PC-9 (cell line): ENCODE results near the gene MS4A3. TPM values are rescaled to one million over a fixed set of nuclear protein-coding genes. Genes with fewer than 3 reads are reported as not detected.

Experiments used
- BruUV-seq: library from RNA; stranded (reverse); fragments of 400-500 nt; replicated peaks from 2 replicates; lab custom pipeline; 2021; lab: Mats Ljungman, UMichigan
- CTCF ChIA-PET: fragments of 300-600 bp; sonication (Branson Sonifier 250); formaldehyde crosslinking; loops from one replicate; lab custom pipeline; 2022; ENCODE audit warnings: antibody characterized with exemption; lab: Charles Lee
- POLR2A ChIA-PET: fragments of 300-600 bp; sonication (Branson Sonifier 250); formaldehyde crosslinking; loops from one replicate; lab custom pipeline; 2022; ENCODE audit warnings: antibody characterized with exemption; ENCODE audit not compliant: unreplicated experiment; lab: Charles Lee
- DNase-seq, 2 experiments: peaks; one replicate each; pipeline versions ENCODE4 v3.0.0 to v3.0.0-alpha.2; 2015 to 2022; ENCODE audit warnings: mixed read lengths in 1 of 2
- H2AFZ ChIP-seq: fragments of 200-600 bp; sonication (generic); 2 replicates; pipeline ENCODE4 v1.8.1; 2017; ENCODE audit warnings: antibody characterized with exemption
- H3F3A ChIP-seq: fragments of 200-600 bp; sonication (generic); 2 replicates; pipeline ENCODE4 v1.8.1; 2017; ENCODE audit warnings: antibody characterized with exemption, mild to moderate bottlenecking, low read depth; ENCODE audit not compliant: insufficient read depth
- H3K27ac ChIP-seq: fragments of 200-600 bp; sonication (generic); 2 replicates; pipeline ENCODE4 v1.6.1; 2016; ENCODE audit warnings: mixed run types
- H3K27me3 ChIP-seq: fragments of 200-600 bp; sonication (generic); 2 replicates; pipeline ENCODE4 v1.6.1; 2016; ENCODE audit warnings: low read depth, mixed run types; ENCODE audit not compliant: insufficient read depth
- H3K36me3 ChIP-seq: fragments of 200-600 bp; sonication (generic); 2 replicates; pipeline ENCODE4 v1.6.1; 2016; ENCODE audit warnings: low read depth, mixed run types
- H3K4me1 ChIP-seq: fragments of 200-600 bp; sonication (generic); replicated peaks from 2 replicates; pipeline ENCODE4 v1.6.1; 2016; ENCODE audit warnings: mixed run types; ENCODE audit not compliant: insufficient read depth
- H3K4me2 ChIP-seq: fragments of 200-600 bp; sonication (generic); 2 replicates; pipeline ENCODE4 v1.6.1; 2017; ENCODE audit warnings: mixed run types
- H3K4me3 ChIP-seq: fragments of 200-600 bp; sonication (generic); 2 replicates; pipeline ENCODE4 v1.6.1; 2016; ENCODE audit warnings: mixed run types
- H3K79me2 ChIP-seq: fragments of 200-600 bp; sonication (generic); 2 replicates; pipeline ENCODE4 v1.6.1; 2017; ENCODE audit warnings: low read depth, mixed run types
- H3K9me2 ChIP-seq: fragments of 200-600 bp; sonication (generic); 2 replicates; pipeline ENCODE4 v1.8.1; 2017; ENCODE audit warnings: mild to moderate bottlenecking; ENCODE audit not compliant: insufficient read depth
- H3K9me3 ChIP-seq: fragments of 200-600 bp; sonication (generic); 2 replicates; pipeline ENCODE4 v1.8.1; 2016; ENCODE audit warnings: low read depth; ENCODE audit not compliant: insufficient read depth
- H4K20me1 ChIP-seq: fragments of 200-600 bp; sonication (generic); 2 replicates; pipeline ENCODE4 v1.8.1; 2017; ENCODE audit not compliant: insufficient read depth
- EZH2 ChIP-seq: fragments of 200-600 bp; sonication (generic); IDR thresholded peaks from 2 replicates; pipeline ENCODE4 v1.8.0; 2017; ENCODE audit warnings: antibody characterized with exemption, low read depth
- intact Hi-C: fragments of 100-400 bp; cut with micrococcal nuclease; formaldehyde crosslinking; loops from one replicate; pipeline ENCODE4 v1.10.0; 2022; ENCODE audit not compliant: unreplicated experiment
- total RNA-seq: library from RNA; stranded (reverse); gene quantifications from 2 replicates; pipeline ENCODE4 v1.2.3, GENCODE V29; 2021
- TF ChIP-seq, protein P1 (sequence below): fragments of 200-600 bp; sonication (generic); conservative IDR thresholded peaks from 2 replicates; pipeline ENCODE4 v1.6.1; 2017; ENCODE audit warnings: mixed run types, antibody characterized with exemption, mild to moderate bottlenecking, moderate library complexity

Gene MS4A3
- total RNA-seq, 1 experiment from 2014 or later = not detected

- H3K79me2 ChIP-seq = no peaks in the 10 kb centered on the region
- POLR2A ChIA-PET = no interaction called here
- TF ChIP-seq, protein P1, sequence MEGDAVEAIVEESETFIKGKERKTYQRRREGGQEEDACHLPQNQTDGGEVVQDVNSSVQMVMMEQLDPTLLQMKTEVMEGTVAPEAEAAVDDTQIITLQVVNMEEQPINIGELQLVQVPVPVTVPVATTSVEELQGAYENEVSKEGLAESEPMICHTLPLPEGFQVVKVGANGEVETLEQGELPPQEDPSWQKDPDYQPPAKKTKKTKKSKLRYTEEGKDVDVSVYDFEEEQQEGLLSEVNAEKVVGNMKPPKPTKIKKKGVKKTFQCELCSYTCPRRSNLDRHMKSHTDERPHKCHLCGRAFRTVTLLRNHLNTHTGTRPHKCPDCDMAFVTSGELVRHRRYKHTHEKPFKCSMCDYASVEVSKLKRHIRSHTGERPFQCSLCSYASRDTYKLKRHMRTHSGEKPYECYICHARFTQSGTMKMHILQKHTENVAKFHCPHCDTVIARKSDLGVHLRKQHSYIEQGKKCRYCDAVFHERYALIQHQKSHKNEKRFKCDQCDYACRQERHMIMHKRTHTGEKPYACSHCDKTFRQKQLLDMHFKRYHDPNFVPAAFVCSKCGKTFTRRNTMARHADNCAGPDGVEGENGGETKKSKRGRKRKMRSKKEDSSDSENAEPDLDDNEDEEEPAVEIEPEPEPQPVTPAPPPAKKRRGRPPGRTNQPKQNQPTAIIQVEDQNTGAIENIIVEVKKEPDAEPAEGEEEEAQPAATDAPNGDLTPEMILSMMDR = no peak
- TF ChIP-seq EZH2 = no peak
- H4K20me1 ChIP-seq = no peaks in the 10 kb centered on the region
- no peak for DNase-seq
- no peak within 1 kb of the TSS for H3K4me2 ChIP-seq
- no peak within 1 kb of the TSS for H3K27ac ChIP-seq
- H2AFZ ChIP-seq = no peak within 1 kb of the TSS
- BruUV-seq = no TSS peak
- intact Hi-C loops = no loop called here
- H3K4me3 ChIP-seq = no peak within 1 kb of the TSS
- H3K36me3 ChIP-seq = no peaks in the 10 kb centered on the region
- H3K9me2 ChIP-seq = no peaks in the 10 kb centered on the region
- H3F3A ChIP-seq = no peaks in the 10 kb centered on the region
- H3K9me3 ChIP-seq = no peaks in the 10 kb centered on the region
- H3K4me1 ChIP-seq = no peaks in the 10 kb centered on the region
- CTCF ChIA-PET = interaction anchor here (0.6 kb wide), 1 partner anchor 124 kb away, joined by 18 read pairs; no protein-coding TSS in a partner anchor
- peaks cover 39% of the 10 kb centered on the region for H3K27me3 ChIP-seq
Observed at GRCh38 chr11:60088364-60088763, 31.9 kb downstream of the MS4A3 start, which contains the start of gene MS4A2. Gene MS4A2 (plus strand): TSS chr11:60088664. CDS start chr11:60088766, 102 bp downstream.

DNA sequence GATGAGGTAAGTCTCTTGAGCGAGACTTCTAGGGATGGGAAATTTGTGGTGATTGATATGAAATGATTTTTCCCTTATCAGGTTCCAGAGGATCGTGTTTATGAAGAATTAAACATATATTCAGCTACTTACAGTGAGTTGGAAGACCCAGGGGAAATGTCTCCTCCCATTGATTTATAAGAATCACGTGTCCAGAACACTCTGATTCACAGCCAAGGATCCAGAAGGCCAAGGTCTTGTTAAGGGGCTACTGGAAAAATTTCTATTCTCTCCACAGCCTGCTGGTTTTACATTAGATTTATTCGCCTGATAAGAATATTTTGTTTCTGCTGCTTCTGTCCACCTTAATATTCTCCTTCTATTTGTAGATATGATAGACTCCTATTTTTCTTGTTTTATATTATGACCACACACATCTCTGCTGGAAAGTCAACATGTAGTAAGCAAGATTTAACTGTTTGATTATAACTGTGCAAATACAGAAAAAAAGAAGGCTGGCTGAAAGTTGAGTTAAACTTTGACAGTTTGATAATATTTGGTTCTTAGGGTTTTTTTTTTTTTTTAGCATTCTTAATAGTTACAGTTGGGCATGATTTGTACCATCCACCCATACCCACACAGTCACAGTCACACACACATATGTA lies 39.1 kb downstream of the MS4A3 start:
- H3K27ac ChIP-seq = no peak overlapping the region
- 0 out of 2 replicates have a peak, but pooled peaks cover 9% of the 10 kb centered on the region for H3K27me3 ChIP-seq
- DNase-seq = no peak
- no peaks in the 10 kb centered on the region for H3K9me3 ChIP-seq
- H3K4me3 ChIP-seq = no peak overlapping the region
- H2AFZ ChIP-seq = no peak overlapping the region
- POLR2A ChIA-PET = no interaction called here
- no TSS peak for BruUV-seq
- H3F3A ChIP-seq = no peaks in the 10 kb centered on the region
- no peaks in the 10 kb centered on the region for H4K20me1 ChIP-seq
- no peaks in the 10 kb centered on the region for H3K36me3 ChIP-seq
- no peaks in the 10 kb centered on the region for H3K79me2 ChIP-seq
- no peaks in the 10 kb centered on the region for H3K4me1 ChIP-seq
- intact Hi-C loops = no loop called here
- TF ChIP-seq EZH2 = no peak
- TF ChIP-seq, protein P1 = no peak
- H3K4me2 ChIP-seq = no peak overlapping the region
- CTCF ChIA-PET = no interaction called here
- no peaks in the 10 kb centered on the region for H3K9me2 ChIP-seq

GRCh38 chr11:60097189-60097588 lies 40.7 kb downstream of the MS4A3 start:
- Histone ChIP-seq H4K20me1 (no peaks in the 10 kb centered on the region), H3K27ac (no peak overlapping the region), H3K36me3 (no peaks in the 10 kb centered on the region), H3K4me1 (no peaks in the 10 kb centered on the region), H3K9me3 (no peaks in the 10 kb centered on the region), H3K9me2 (no peaks in the 10 kb centered on the region), H3K79me2 (no peaks in the 10 kb centered on the region), H2AFZ (no peak overlapping the region), H3K4me3 (no peak overlapping the region), H3F3A (no peaks in the 10 kb centered on the region), H3K4me2 (no peak overlapping the region), H3K27me3 (no peaks in the 10 kb centered on the region)
- no TSS peak for BruUV-seq
- intact Hi-C loops = no loop called here
- POLR2A ChIA-PET = interaction anchor here (0.7 kb wide), 1 partner anchor 140 kb away, joined by 17 read pairs; no protein-coding TSS in a partner anchor
- CTCF ChIA-PET = no interaction called here
- TF ChIP-seq EZH2 = no peak
- TF ChIP-seq, protein P1 = no peak
- DNase-seq = no peak
